Small intestine (tissue), 16 donors: ENCODE data around the gene SLX9. TPM values are rescaled to one million over a fixed set of nuclear protein-coding genes. Genes with fewer than 3 reads are reported as not detected.
A peak's percentile ranks its signal among the peaks of the same experiment; 100 is the strongest.

Experiments
- DNase-seq, 2 donors: peaks; one replicate each; pipeline versions ENCODE4 v3.0.0 to v3.0.0-alpha.2; 2013
- FAIRE-seq: peaks from 2 replicates; lab custom pipeline; 2012; peaks lifted over from hg19 to GRCh38; lab: Jason Lieb, UNC
- H3K27ac ChIP-seq, 3 donors: one replicate each; pipeline ENCODE4 v1.5.1; 2013; ENCODE audit warnings: low read length in 2 of 3, mild to moderate bottlenecking in 2 of 3, control low read depth in 1 of 3, inconsistent platforms in 1 of 3, low read depth in 1 of 3, moderate library complexity in 1 of 3
- H3K27me3 ChIP-seq, 3 donors: one replicate each; pipeline ENCODE4 v1.6.1; 2013; ENCODE audit warnings: low read length in 3 of 3, inconsistent platforms in 1 of 3; ENCODE audit not compliant: control insufficient read depth in 3 of 3, insufficient read depth in 3 of 3
- H3K36me3 ChIP-seq, 3 donors: one replicate each; pipeline ENCODE4 v1.6.1; 2013; ENCODE audit warnings: low read length in 3 of 3, inconsistent platforms in 1 of 3, low read depth in 1 of 3, mild to moderate bottlenecking in 1 of 3, moderate library complexity in 1 of 3; ENCODE audit not compliant: control insufficient read depth in 3 of 3, insufficient read depth in 2 of 3
- H3K4me1 ChIP-seq, 3 donors: one replicate each; pipeline ENCODE4 v1.6.1; 2013; ENCODE audit warnings: low read length in 2 of 3, inconsistent platforms in 1 of 3, low read depth in 1 of 3, mild to moderate bottlenecking in 1 of 3, moderate library complexity in 1 of 3; ENCODE audit not compliant: control insufficient read depth in 3 of 3, insufficient read depth in 2 of 3
- H3K4me3 ChIP-seq, 3 donors: one replicate each; pipeline ENCODE4 v1.5.1; 2013; ENCODE audit warnings: low read length in 3 of 3, control low read depth in 1 of 3, inconsistent platforms in 1 of 3, low read depth in 1 of 3, mild to moderate bottlenecking in 1 of 3, moderate library complexity in 1 of 3
- H3K9me3 ChIP-seq, 2 donors: one replicate each; pipeline ENCODE4 v1.6.1; 2013; ENCODE audit warnings: low read depth in 1 of 2, low read length in 1 of 2; ENCODE audit not compliant: control insufficient read depth in 2 of 2, insufficient read depth in 1 of 2
- WGBS, 3 donors: extraction: QIAGEN DNeasy Blood & Tissue Kit; methylation state at CpG; one replicate each; pipeline ENCODE4 v1.1.7; 2013; 5-methylcytosine and 5-hydroxymethylcytosine counted together
- long read RNA-seq, 10 donors: transcript quantifications; one replicate each; lab custom pipeline, GENCODE V29; 2026
- polyA plus RNA-seq, 4 donors: library from polyadenylated mRNA; stranded (reverse) in 3 of 4; unstranded in 1 of 4; fragments of 200-250 nt in 3 of 4; fragments of 120-200 nt in 1 of 4; gene quantifications; one replicate each; pipeline versions ENCODE4 v1.2.1 to v1.2.3, GENCODE V29; 2013
- donor health status: healthy with polysubstance abuse.
- donor health status: control.
- donor health status: control.
- donor health status: Bipolar disorder and iron deficiency.
- donor health status: healthy.

The SLX9 gene, protein sequence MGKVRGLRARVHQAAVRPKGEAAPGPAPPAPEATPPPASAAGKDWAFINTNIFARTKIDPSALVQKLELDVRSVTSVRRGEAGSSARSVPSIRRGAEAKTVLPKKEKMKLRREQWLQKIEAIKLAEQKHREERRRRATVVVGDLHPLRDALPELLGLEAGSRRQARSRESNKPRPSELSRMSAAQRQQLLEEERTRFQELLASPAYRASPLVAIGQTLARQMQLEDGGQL
- 10 to 100 TPM; 10.7 to 31.5 (median 24.7) TPM for polyA plus RNA-seq
- long read RNA-seq, donor 1, transcript FAM207A-202 (6 exons, 880 nt): major isoform, 9 of 13 reads
- long read RNA-seq, donor 1, partial matches to known transcripts: 0 of 13 reads
- long read RNA-seq, donor 1, other reads (novel, unspliced or antisense): 0 of 13 reads
- long read RNA-seq, donor 2, partial matches to known transcripts: 0 of 5 reads
- long read RNA-seq, donor 2, other reads (novel, unspliced or antisense): 0 of 5 reads
- long read RNA-seq, donor 3, transcript FAM207A-202 (6 exons, 880 nt): major isoform, 5 of 8 reads
- long read RNA-seq, donor 3, partial matches to known transcripts: 0 of 8 reads
- long read RNA-seq, donor 3, other reads (novel, unspliced or antisense): 0 of 8 reads
- long read RNA-seq, donor 4: 0 reads
- long read RNA-seq, donor 5, partial matches to known transcripts: 0 of 5 reads
- long read RNA-seq, donor 5, other reads (novel, unspliced or antisense): 0 of 5 reads
- long read RNA-seq, donor 6, partial matches to known transcripts: 0 of 5 reads
- long read RNA-seq, donor 6, other reads (novel, unspliced or antisense): 0 of 5 reads
- long read RNA-seq, donor 7, transcript FAM207A-201 (6 exons, 927 nt): major isoform, 11 of 19 reads
- long read RNA-seq, donor 7, transcript FAM207A-202 (6 exons, 880 nt): minor isoform, 8 of 19 reads
- long read RNA-seq, donor 7, partial matches to known transcripts: 0 of 19 reads
- long read RNA-seq, donor 7, other reads (novel, unspliced or antisense): 0 of 19 reads
- long read RNA-seq, donor 8, partial matches to known transcripts: 0 of 1 reads
- long read RNA-seq, donor 8, other reads (novel, unspliced or antisense): 0 of 1 reads
- long read RNA-seq, donor 9, transcript FAM207A-201 (6 exons, 927 nt): major isoform, 5 of 6 reads
- long read RNA-seq, donor 9, partial matches to known transcripts: 0 of 6 reads
- long read RNA-seq, donor 9, other reads (novel, unspliced or antisense): 0 of 6 reads
- long read RNA-seq, donor 10, transcript FAM207A-202 (6 exons, 880 nt): major isoform, 8 of 14 reads
- long read RNA-seq, donor 10, transcript FAM207A-201 (6 exons, 927 nt): minor isoform, 6 of 14 reads
- long read RNA-seq, donor 10, partial matches to known transcripts: 0 of 14 reads
- long read RNA-seq, donor 10, other reads (novel, unspliced or antisense): 0 of 14 reads

DNA sequence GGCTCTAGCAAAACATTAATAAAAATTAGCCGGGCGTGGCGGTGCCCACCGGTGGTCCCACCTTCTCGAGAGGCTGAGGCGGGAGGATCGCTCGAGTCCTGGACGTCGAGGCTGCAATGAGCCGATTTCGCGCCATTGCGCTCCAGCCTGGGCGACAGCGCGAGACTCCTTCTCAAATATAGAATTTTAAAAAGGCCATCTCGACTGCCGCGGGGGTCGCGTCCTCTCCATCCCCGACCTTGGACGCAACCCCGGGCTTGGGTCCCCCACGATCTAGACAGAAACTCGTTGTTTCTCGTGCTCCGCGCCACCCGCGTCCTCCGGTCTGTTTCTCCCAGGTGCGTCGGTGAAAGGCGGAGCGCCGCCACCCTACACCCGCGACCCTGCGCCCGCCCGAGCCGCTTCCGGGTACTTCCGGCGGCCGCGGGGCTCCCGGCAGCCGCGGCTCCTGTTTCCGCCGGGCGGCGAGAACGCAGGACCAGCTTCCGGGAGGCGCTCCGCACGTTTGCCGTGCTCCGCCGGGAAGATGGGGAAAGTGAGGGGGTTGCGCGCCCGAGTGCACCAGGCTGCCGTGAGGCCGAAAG is at the start of gene SLX9:
SLX9 (plus strand) TSS at position 498 of the 584 bp plus-strand sequence; CDS start at position 527, 29 bp downstream.
- WGBS, 3 donors: 2% methylated on average over 56 to 69 of the region's 69 CpGs
- FAIRE-seq (no peak), DNase-seq (peak; percentile 74 to 92)
- no peaks in the 10 kb centered on the region for H3K27me3 ChIP-seq
- peak within 1 kb of the TSS in 2 of 3 donors; percentile 18 to 72 for H3K27ac ChIP-seq
- peak within 1 kb of the TSS; percentile 67 to 97 (median 94) for H3K4me3 ChIP-seq
- no peaks in the 10 kb centered on the region for H3K9me3 ChIP-seq
- H3K4me1 ChIP-seq: peaks cover 0 to 7% (median 7%) of the 10 kb centered on the region in 3 donors
- H3K36me3 ChIP-seq: peaks cover 0 to 18% (median 0%) of the 10 kb centered on the region in 3 donors

DNA sequence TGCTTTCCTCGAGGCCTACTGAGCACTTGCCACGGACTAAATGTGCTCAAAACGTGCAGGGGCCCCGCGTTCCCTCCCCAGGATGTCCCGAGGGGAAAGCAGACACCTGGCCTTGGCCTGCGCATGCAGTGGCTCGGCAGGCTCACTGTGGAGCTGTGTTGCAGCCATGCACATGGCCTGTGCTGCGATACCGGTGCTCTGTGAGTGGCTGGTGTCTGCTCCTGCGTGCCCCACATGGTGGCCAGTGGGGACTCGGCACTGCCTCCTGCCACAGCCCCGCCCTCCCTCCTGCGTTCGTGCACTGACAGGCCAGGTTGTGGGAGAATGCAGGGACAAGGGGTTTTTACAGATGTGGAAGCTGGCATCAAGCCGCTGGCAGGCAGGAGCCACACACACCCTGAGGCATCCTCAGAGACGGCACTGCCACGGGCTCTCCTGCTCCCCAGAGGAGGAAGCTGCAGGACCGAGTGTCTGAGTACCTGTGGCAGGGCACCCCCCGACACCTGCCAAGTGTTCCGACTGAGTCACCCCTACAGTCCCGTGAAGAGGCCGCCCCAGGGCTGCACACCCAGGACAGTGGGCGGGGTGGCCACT is 49.4 kb upstream of the SLX9 start:
- DNase-seq: no peak
- 43 to 82% (median 59%) methylated on average over 24 of the region's 24 CpGs for WGBS, 3 donors
- Histone ChIP-seq H3K36me3 (no peaks in the 10 kb centered on the region), H3K27me3 (peaks cover 0 to 7% (median 2%) of the 10 kb centered on the region in 3 donors), H3K9me3 (no peaks in the 10 kb centered on the region), H3K4me3 (no peak overlapping the region), H3K4me1 (no peaks in the 10 kb centered on the region), H3K27ac (no peak overlapping the region)
- FAIRE-seq: no peak

DNA sequence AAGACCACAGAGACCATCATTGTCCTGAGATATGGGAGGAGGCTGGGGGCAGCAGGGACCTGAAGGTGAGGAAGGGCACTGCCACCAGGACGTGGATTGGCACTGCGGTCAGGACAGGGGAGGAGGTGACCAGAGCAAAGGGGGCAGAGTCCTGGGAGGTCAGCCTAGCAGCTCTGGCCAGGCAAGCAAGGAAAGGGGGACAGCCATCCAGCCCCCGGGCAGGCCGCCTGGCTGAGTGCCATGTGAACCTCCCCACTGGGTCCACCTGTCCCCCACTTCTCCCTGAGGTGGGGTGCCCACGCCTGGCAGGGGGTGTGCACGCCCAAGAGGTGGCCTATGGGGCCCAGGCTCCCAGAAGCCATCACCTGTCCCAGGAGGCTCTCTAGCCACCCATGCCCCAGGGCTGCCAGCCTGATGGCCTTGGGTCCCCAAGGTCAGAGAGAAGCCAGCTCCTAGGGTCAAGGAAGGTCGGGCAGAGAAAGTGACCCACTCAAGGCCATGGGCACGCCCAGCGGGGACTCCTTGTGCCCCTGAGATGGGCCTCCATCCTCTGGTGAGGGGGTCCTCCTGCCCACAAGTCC is 48.8 kb upstream of the SLX9 start:
- FAIRE-seq (no peak), DNase-seq (no peak)
- no peak overlapping the region for H3K27ac ChIP-seq
- no peaks in the 10 kb centered on the region for H3K9me3 ChIP-seq
- no peak overlapping the region for H3K4me3 ChIP-seq
- peaks cover 0 to 7% (median 2%) of the 10 kb centered on the region in 3 donors for H3K27me3 ChIP-seq
- H3K4me1 ChIP-seq: no peaks in the 10 kb centered on the region
- H3K36me3 ChIP-seq: no peaks in the 10 kb centered on the region
- 49 to 83% (median 63%) methylated on average over 7 to 9 of the region's 9 CpGs for WGBS, 3 donors

DNA sequence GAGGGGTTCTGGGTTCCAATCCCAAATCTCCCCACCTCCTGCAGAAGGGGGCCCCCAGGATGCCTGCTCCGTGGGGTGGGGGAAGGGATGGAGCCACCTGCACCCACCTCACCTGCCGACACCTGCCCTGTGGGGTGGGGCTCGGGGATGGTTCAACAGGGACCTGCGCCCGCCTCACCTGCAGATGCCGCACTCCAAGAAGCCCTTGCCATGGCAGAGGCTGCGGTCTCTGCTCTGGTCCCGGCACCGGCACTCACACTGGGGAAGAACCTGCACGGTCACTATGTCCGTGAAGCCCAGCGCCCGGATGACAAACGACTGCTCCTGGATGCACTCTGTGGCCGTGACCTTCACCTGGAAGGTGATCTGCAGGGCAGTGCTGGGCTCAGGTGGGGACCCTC is 48.2 kb upstream of the SLX9 start:
- H3K9me3 ChIP-seq: no peaks in the 10 kb centered on the region
- WGBS, 3 donors: 70 to 86% (median 74%) methylated on average over 14 to 15 of the region's 15 CpGs
- H3K27me3 ChIP-seq: peaks cover 0 to 7% (median 2%) of the 10 kb centered on the region in 3 donors
- no peak for FAIRE-seq
- H3K4me1 ChIP-seq: peaks cover 0 to under 1% (median 0%) of the 10 kb centered on the region in 3 donors
- no peaks in the 10 kb centered on the region for H3K36me3 ChIP-seq
- no peak for DNase-seq
- no peak overlapping the region for H3K27ac ChIP-seq
- H3K4me3 ChIP-seq: no peak overlapping the region

DNA sequence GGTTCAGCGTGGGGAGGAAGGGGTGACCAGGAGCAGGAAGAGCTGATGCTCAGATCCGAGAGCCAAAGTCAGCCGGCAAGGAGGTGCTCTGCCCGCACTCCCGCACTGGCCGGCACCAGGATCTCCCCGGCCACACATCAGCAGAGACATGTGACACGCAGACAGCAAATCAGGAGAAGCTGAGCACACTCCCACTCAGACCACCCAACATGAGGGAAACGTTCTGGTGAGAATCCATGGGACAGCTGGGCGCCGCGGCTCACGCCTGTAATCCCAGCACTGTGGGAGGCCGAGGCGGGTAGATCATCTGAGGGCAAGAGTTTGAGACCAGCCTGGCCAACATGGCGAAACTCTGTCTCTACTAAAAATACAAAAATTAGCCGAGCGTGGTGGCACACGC is 47.7 kb upstream of the SLX9 start:
- peaks cover 0 to 4% (median 3%) of the 10 kb centered on the region in 3 donors for H3K4me1 ChIP-seq
- H3K27ac ChIP-seq: no peak overlapping the region
- no peaks in the 10 kb centered on the region for H3K36me3 ChIP-seq
- H3K9me3 ChIP-seq: no peaks in the 10 kb centered on the region
- H3K27me3 ChIP-seq: peaks cover 0 to 7% (median 2%) of the 10 kb centered on the region in 3 donors
- FAIRE-seq (no peak), DNase-seq (no peak)
- WGBS, 3 donors: 62 to 82% (median 74%) methylated on average over 18 to 19 of the region's 19 CpGs
- H3K4me3 ChIP-seq: no peak overlapping the region

DNA sequence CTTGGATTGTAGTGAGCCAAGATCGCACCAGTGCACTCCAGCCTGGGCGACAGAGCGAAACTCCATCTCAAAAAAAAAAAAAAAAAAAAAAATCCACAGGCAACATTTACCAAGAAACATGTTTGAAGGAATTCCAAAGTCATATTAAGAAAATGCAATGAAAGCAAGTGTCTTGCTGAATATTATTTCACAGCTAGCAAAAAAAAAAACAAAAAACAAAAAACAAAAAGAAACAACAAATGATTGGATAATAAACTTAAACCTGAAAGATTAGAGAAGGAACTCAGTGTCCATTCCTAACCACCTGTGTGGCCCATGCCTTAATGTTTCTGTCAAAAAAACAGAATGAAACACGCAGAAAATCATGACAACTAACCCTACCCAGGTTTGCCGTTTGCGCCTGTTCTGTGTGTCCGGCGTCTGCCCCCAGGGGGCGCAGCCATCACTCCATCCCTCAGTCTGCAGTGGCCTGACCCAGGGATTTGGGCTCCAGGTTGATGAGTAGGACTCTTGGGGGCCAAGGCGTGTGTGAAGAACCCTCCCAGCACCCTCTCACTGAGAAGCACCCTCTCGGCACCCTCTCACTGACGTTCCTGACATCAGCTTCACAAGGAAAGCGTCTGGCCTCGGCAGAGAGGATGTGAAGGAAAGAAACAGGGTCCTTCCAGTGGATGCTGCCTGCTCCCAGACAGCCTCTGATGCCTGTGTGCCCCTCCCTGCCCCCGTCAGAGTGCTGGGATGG is 47.1 kb upstream of the SLX9 start:
- Histone ChIP-seq H3K4me3 (no peak overlapping the region), H3K9me3 (no peaks in the 10 kb centered on the region), H3K27ac (no peak overlapping the region), H3K36me3 (no peaks in the 10 kb centered on the region), H3K4me1 (peaks cover 0 to 8% (median 3%) of the 10 kb centered on the region in 3 donors), H3K27me3 (peaks cover 0 to 7% (median 2%) of the 10 kb centered on the region in 3 donors)
- 26 to 39% (median 34%) methylated on average over 15 of the region's 15 CpGs for WGBS, 3 donors
- FAIRE-seq: no peak
- DNase-seq: peak; percentile 59 to 69

DNA sequence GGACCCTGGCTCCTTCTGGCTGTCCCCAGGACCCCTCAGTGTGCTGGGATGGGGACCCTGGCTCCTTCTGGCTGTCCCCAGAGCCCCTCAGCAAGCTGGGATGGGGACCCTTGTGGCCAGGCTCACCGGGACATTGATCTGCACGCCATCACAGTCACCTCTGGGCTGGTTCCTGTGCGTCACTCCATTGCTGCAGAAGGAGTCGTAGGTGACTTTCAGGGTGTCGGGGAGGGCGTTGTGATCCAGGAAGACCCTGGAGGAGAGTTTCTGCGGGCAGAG is 46.6 kb upstream of the SLX9 start:
- Histone ChIP-seq H3K4me1 (peaks cover 0 to 13% (median 3%) of the 10 kb centered on the region in 3 donors), H3K27me3 (peaks cover 0 to 7% (median 2%) of the 10 kb centered on the region in 3 donors), H3K9me3 (no peaks in the 10 kb centered on the region), H3K4me3 (no peak overlapping the region), H3K27ac (no peak overlapping the region), H3K36me3 (no peaks in the 10 kb centered on the region)
- no peak for DNase-seq
- FAIRE-seq: no peak
- WGBS, 3 donors: 79 to 87% (median 79%) methylated on average over 6 to 7 of the region's 7 CpGs
